NAMALWA (cell line): ENCODE results near the gene AIM2.
A peak's percentile ranks its signal among the peaks of the same experiment; 100 is the strongest.
"Not testable (repeated sequence)": the region's sequence is repeated elsewhere in the genome, so short reads cannot be mapped to it uniquely, and the experiment has no call there.

Experiments
- DNase-seq: peaks from one replicate; pipeline ENCODE4 v3.0.0-alpha.2; 2015; ENCODE audit warnings: low spot score

AIM2 gene

DNA sequence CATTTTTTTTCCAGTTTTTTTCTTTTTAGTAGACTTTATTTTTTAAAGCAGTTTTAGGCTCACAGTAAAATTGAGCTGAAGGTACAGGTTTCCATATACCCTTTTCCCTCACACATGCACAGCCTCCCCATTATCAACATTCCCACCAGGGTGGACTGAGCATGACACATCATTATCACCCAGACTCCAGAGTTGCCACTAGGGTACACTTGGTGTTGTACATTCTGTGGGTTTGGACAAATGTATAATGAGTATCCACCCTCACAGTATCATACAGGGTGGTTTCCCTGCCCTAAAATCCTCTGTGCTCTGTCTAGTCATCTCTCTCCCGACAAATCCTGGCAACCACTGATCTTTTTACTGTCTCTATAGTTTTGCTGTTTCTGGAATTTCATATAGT, 3.0 kb upstream of the AIM2 start:
- DNase-seq, result peak; percentile 23

DNA sequence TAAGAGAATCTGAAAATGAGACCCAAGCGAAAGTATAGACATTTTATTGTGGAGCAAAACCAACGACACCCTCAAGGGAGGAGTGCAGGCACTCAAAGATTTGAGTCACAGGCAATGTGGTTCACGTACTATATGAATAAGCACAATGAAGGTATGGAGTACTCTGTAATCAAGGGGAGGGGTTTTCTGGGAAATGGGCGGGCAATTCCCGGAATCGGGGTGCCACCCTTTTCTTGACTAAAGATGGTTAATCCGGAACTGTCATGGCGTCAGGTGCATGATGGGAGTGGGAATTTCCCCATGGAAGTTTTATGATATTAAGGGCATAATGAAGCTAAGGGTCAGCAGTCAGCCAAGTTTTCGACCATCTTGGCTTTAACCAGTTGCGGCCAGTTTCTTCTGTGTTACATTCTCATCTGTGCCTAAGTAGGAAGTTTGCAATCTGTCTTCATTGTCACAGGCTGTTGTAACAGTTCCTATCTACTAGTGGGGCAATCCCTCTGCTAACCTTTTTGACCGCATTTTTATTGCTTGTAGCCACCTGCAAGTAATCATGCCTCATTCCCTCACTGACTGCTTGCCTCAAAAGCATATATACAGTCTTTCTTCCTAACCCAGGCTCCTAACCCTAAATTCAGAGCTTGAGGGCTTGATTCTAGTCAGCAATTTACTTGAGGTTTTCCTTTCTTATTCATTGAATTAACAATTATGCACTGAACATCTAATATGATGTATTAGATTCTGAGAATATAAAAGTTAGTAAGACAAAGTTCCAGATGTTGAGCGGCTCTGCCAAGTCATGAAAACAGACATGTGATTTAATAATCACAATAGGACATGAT, 775 bp upstream of the AIM2 start:
- DNase-seq, result no peak

- peak; percentile 78 for DNase-seq
Measured at GRCh38 chr1:159071970-159072582, 4.5 kb downstream of the AIM2 start.

DNA sequence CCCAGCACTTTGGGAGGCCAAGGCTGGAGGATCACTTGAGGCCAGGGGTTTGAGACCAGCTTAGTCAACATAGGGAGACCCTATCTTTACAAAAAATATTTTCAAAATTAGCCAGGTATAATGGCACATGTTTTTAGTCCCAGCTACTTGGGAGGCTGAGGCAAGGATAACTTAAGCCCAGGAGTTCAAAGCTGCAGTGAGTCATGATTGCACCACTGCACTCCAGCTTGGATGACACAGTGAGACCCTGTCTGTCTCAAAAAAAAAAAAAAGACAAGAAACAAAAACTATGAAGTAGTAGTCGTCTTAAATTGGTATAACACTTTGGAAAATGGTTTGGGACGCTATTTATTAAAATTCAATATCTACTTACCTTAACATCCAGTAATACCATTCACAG, 7.7 kb downstream of the AIM2 start:
- DNase-seq, result no peak

GRCh38 chr1:159067699-159068621, 8.6 kb downstream of the AIM2 start:
- DNase-seq, result peak; percentile 98

- no peak for DNase-seq
Measured at GRCh38 chr1:159066108-159066507, 10.5 kb downstream of the AIM2 start.

- DNase-seq, result no peak
Measured at GRCh38 chr1:159065106-159065505, 11.5 kb downstream of the AIM2 start.

DNA sequence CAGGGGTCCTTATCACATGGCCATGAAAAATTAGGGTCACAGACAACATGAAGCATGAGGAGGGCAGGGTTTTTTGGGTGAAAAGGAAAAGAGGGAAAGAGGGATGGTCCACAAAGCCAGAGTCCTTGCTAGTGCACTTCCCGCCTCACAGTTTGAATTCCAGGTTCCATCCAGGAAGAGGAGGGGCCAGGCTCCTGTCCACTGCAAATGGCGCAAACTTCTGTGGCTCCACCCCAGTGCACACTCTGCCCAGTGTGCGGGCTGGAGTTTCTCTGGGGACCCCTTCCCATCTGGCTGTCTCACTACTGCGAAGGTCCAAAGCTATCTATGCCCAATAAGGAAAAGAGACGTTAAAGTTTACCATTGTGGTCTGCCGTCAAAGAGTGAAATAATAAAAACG, 17.8 kb downstream of the AIM2 start:
- DNase-seq, result no peak

GRCh38 chr1:159056069-159056698, 20.4 kb downstream of the AIM2 start:
- no peak for DNase-seq

GRCh38 chr1:159055181-159055641, 21.4 kb downstream of the AIM2 start:
- DNase-seq, result peak; percentile 65

DNA sequence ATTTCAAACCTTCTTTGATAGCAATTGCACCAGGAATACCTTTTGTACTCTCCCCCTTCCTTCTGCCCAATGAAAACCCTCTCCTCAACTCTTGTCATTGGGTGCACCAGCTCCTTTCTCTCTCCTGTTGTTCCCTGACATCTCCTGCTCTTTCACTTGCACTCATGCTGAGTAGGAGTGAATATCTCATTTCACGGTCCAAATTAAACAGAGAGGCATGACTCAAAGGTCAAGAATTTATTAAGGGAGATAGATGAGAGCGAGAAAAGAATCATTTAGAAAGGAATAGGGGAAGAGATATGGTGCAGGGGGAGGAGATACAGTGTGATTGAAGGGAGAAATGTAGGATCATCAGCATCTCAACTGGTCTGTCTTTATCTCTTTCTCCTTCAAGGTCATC, 22.1 kb downstream of the AIM2 start:
- DNase-seq, result no peak

DNA sequence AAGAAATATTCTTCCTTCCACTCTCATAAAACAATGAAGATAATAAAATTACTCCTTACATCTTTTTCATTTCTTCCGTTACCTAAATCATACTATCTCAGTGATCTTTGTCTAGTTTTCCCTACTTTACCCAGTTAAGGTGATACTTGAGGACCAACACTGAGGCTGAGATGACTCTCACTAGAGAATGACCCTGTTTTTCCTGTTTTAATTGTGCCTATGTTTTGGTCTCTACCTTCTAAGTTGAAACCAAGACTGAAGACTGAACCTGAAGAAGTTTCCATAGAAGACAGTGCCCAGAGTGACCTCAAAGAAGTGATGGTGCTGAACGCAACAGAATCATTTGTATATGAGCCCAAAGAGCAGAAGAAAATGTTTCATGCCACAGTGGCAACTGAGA, 25.1 kb downstream of the AIM2 start:
- no peak for DNase-seq

DNA sequence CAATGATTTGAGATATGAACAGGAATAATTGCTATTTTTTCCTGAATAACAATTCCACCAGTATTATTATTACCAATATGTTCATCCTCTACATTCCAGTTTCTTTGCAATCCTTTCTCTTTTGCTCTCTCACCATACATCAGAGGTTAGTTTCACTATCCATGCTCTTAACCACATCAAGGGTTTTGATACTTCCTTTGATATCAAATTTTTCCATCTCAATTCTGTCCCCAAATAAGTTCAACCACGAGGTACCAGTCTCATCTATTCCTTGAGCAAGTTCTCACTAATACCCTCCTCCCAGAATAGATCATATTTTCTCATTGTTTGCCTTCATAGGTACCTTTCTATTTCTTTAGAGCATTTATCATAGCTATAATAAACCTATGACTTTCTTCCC, 30.1 kb downstream of the AIM2 start:
- not testable (repeated sequence) for DNase-seq

GRCh38 chr1:159040893-159041724, 35.5 kb downstream of the AIM2 start:
- no peak for DNase-seq

GRCh38 chr1:159040206-159040605, 36.4 kb downstream of the AIM2 start:
- no peak for DNase-seq

GRCh38 chr1:159030877-159031447, 45.6 kb downstream of the AIM2 start:
- no peak for DNase-seq

GRCh38 chr1:159030311-159030710, 46.3 kb downstream of the AIM2 start:
- no peak for DNase-seq

- not testable (repeated sequence) for DNase-seq
Measured at GRCh38 chr1:159026841-159027240, 49.7 kb downstream of the AIM2 start.

GRCh38 chr1:159025043-159025442, 51.5 kb downstream of the AIM2 start:
- no peak for DNase-seq

DNA sequence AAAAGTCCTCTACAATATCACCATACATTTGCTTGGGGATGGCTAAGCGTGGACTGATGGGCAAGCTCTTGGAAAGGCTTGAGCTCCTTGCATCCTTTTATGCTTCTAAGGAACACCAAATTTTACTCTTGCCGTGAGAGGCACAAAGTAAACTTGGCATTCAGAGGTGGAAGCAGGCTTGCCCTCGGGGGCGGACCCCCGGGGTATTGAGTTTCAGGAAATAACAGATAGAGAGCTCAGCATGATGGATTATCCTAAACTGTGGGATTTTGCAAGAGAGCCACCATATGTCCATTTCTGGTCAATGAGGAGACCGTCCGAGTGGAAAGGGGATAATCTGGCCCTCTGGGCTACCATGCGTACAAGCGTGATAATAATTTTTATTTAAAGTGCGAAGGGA, 52.8 kb downstream of the AIM2 start:
- no peak for DNase-seq

DNA sequence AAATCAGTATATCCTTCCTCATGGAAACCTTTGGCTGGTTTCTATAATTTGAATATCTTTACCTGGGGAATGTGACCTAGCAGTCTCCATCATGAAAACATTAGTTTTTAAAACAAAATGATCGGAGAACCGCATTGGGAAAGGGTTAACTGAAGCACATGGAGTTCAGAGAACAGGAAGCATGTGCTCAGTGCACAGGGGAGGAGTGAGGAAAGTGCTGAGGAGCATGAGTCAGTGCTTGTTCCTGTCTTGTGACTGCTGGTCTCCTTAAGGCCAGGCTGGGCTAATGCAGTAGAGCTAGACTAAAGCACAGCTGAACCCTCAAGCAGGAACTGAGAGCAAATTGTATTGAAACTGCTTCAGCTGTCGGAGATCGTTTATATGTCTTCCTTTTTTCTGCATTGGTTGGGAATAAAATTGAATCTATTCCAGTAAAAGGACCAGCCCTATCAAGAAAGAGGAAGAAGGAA, 61.1 kb downstream of the AIM2 start:
- peak; percentile 87 for DNase-seq
